GM19438 (cell line): Measurements from ENCODE around the gene GCK.
"Not testable (repeated sequence)": the region's sequence is repeated elsewhere in the genome, so short reads cannot be mapped to it uniquely, and the experiment has no call there.

ENCODE experiments used
- ATAC-seq: cut with Tn5 transposase; IDR thresholded peaks from one replicate; pipeline ENCODE4 v1.9.1; 2021; ENCODE audit warnings: low read depth; ENCODE audit not compliant: unreplicated experiment

Gene GCK

DNA sequence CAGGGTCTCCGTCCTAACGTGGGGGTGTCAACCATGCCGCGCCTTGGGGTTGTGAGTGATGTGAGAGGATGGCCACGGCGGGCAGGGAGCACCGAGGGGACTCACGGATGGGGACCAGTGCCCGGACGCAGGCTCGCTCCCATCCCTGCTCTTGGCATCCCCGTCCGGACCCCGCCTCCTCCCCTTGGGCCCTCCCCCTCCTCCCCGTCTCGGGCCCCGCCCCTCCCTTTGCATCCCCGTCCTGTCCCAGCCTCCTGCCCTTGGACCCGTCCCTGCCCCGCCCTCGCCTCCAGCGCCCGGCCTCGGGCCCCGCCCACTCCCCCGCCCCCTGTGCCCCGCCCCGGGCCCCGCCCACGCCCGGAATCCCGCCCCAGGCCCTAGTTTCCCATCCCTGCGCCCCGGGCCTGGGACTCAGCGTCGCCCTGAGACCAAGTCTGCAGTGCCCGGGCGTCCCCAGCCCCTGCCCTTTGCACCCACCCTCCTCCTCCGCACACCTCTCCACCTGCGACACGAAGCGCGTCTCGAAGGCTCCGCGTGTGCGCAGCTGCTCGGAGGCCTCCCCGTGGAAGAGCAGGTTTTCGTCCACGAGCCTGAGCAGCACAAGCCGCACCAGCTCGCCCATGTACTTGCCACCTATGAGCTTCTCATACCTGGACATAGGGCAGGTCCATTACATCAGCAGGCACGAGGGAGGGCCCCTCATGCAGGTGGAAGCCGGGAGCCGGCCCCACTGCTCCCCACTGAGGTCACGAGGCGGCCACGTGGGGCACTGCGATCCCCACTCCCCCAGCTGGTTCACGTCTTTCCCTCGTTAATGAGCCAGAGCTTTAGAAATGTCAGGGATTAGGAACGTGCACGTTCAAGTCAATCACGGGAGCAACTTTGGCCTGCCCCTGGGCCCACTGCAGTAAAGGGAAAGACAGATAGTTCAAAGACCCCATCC is 43.0 kb downstream of the GCK start:
- ATAC-seq = peak; percentile 60

GRCh38 chr7:44145479-44145968 is 43.7 kb downstream of the GCK start:
- ATAC-seq = peak; percentile 16

DNA sequence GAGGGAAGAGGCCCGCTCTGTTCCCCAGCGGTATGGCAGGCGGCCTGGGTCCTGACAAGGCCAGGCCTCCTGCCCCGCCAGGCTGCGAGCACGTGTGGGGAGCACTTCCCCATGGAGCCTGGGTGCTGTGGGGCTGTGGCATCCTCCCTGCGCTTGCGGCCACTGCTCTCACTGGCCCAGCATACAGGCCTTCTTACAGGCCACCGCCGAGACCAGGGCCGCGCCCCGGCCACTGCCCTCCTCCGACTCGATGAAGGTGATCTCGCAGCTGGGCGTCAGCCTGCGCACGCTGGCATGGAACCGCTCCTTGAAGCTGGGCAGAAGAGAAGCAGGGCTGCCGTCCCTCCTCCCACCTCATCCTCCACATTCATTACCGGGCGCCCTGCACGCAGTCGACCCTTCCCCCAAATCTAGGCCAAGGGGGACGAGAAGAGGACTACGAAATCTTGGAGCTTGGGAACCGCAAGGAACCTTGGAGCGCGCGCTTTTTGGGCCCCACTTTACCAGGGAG is 44.2 kb downstream of the GCK start:
- ATAC-seq = no peak

DNA sequence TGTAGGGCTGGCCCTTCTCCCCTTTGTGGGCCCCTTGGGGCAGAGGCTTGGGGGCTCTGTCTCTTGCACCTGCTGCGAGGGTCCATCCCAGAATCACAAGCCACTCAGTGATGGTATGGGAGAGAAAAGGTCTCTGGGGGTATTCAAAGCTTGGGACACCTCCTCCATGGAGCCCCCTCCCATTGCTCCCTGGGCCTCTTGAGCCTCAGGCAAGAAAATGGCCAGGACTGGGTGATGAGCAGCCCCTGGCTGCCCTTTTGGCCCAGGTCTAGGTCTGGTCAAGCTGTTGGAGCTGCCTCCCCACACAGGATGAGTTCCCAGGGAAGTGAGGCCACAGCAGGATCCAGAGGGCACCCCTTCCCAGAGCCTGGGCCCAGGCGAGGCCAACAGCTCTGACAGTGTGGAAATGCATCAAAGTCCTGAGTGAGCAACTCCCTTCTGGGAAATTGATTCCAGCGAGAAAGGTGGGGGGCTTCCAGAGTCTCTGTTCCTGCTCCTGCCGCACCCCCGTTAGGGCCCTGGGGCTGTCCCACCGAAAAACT is 44.7 kb downstream of the GCK start:
- no peak for ATAC-seq

DNA sequence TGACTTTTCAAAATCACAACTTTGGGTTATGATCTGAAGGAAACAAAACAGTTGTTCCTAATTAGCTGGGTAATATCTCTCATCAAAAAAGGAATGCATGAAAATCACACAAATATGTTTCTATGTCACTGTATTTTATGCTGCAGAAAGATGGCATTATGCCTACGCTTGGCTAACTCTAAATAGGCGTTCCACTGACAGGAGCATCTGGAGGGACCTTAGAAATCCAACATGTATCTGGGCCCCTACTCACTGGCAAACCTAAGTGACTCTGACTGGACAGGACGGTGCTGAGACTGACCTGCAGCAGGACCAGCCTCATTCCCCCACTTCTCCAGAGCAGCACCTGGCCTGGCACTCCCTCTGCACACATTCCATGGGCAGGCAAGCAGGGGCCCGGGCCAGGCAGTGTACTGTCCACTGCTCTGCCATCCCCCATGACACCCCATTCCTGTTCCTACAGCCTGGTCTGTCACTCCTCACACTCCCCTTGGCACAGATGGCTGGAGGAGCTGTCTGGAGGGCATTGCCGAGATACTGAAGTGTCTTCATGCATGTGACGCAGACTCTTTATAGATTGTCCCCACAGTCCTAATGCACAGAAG is 45.5 kb downstream of the GCK start:
- ATAC-seq = no peak

DNA sequence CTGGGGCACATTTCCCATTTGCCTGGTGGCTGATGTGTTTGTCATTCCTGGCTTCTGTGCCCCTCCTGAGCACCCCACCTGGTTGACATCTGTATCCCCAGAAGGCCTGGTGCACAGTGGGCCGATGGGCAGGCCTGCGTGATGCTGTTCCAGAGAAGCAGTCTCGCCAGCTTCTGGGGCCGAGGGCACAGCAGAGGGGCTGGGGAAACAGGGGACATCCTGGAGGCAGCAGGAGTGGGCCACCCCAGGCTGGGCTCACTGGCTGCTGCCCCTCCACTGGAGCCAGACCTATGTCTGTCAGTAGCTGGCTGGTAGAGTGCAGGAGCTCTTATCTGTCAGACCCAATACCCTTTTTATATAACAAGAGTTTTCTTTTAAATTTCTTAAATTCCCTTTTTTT is 47.2 kb downstream of the GCK start:
- ATAC-seq = no peak

- no peak for ATAC-seq
These were observed 47.9 kb downstream of the GCK start, which contains the start of gene MYL7 for GRCh38 chr7:44141221-44141850. Gene MYL7 (minus strand): TSS chr7:44141332. CDS start chr7:44141305, 27 bp downstream.

DNA sequence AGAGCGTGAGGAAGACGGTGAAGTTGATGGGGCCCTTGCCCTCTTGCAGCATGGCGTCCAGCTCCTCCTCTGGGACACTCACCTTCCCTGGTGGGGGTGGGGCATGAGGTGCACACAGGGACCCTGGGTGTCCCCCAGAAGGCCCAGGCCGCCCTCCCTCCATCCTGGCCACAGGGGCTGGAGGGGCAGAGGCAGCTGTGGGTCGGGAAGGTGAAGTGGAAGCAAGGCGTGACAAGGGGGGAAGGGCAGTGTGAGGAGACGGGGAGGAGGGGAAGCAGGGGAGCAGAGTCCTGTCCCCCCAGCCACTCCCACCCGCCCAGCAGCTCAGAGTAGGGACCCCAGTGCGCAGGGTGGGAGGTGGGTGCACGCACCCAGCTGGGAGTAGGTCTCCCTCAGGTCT is 48.9 kb downstream of the GCK start:
- ATAC-seq = no peak

DNA sequence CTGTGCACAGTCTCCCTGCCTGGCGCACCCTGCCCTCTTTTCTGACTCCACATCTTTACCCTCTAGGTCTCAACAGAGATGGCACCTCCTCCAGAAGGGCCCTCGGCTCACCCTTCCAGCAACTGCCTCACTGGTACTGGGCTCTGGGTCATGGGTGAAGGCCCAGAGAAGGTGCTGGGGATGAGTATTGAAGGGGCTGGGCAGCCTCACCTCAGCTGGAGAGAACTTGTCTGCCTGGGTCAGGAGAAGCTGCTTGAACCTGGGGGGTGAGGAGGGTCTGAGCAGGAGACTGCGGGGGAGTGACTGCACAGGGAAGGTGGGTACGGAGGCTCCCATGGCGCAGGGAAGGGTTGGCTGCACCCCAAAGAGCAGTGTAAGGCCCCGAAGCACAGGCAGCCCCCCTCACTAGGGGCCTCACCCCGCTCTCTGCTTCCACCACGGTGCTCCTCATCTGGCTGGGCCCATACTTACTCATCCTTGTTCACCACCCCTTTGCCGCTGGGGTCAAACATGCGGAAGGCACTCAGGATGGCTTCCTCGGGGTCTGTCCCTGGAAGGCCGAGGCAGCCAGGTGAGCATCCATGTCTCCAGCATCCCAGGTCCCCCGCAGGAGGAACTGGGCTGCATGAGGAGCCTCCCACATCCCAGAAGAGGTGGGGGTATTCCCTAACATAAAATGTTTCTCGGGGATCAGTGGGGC is 49.8 kb downstream of the GCK start:
- no peak for ATAC-seq

DNA sequence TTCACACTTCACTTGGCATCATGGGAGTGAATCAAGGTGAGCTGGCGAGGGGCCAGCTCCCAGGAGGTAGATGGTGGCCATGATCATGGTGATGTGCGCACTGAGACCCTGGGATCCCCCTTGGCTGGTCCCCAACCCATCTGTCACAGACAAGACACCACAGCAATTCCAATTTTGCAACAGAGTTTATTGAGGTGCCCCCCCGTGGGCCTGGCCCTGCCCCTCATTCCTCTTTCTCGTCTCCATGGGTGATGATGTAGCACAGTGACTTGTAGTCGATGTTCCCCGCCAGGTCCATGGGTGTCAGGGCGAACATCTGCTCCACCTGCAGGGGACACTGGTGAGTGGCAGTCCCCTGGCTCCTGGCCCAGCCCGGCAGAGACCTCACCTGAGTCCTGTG is 50.5 kb downstream of the GCK start:
- ATAC-seq = no peak

- ATAC-seq = no peak
These were observed 52.5 kb downstream of the GCK start for GRCh38 chr7:44136731-44137130.

GRCh38 chr7:44134943-44135628 is 54.2 kb downstream of the GCK start:
- ATAC-seq = no peak

- ATAC-seq = no peak
These were observed 55.9 kb downstream of the GCK start for GRCh38 chr7:44133295-44133694.

DNA sequence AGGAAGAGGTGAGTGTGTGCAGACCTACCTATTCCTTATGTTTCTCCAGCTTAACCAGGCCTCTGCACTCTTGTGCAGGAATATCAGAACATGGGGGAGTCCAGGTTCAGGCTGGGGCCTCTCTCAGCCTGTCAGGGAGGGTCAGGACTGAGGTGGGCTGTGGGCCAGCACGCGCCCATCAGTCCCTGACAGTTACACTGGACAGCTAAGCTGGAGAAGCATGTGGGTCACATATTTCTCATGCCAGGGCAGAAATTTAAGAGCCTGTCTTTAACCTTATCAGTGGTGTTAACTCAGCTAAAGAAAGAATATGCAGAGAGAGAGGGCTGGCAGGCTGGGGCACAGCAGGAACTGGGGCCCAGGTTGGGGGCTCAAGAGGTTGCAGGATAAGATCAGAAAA is 57.2 kb downstream of the GCK start:
- ATAC-seq = no peak

DNA sequence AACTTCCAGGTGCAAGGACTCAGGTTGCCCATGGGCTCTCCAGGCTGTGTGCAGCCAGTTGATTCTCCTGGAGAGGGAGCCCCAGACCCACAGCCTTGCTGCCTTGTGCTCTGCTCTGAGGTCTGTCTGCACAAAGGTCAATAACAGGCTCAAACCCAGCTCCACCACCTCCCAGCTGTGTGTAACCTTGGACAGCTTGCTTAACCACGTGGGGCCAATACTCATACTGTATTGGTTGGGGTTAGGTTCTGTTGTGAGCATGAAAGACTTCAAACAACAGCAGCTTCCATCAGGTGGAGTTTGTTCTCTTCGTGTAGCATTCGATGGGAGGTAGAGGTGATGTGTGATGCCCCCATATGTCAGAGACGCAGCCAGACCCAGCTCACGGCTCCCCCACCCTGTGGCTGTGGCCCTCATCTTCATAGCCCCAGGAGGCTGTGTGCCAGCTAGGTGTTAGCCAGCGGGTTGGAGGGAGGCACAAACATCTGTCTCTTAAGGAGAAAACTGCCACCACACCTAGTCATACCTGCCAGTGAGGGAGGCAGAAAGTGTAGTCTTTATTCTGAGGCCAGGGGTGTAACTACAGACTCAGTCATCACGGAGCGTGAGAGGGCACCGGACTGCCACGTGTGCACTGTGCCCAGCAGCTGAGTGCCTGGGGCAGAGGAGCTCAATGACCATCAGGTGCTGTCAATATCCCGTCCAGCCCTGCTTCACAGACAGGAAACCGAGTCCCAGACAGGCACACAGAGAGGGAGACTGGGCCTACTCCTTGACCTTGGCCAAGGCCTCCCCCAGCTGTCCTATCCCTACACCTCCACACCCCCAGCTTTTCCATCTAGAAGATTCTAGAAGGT is 57.8 kb downstream of the GCK start:
- no peak for ATAC-seq

DNA sequence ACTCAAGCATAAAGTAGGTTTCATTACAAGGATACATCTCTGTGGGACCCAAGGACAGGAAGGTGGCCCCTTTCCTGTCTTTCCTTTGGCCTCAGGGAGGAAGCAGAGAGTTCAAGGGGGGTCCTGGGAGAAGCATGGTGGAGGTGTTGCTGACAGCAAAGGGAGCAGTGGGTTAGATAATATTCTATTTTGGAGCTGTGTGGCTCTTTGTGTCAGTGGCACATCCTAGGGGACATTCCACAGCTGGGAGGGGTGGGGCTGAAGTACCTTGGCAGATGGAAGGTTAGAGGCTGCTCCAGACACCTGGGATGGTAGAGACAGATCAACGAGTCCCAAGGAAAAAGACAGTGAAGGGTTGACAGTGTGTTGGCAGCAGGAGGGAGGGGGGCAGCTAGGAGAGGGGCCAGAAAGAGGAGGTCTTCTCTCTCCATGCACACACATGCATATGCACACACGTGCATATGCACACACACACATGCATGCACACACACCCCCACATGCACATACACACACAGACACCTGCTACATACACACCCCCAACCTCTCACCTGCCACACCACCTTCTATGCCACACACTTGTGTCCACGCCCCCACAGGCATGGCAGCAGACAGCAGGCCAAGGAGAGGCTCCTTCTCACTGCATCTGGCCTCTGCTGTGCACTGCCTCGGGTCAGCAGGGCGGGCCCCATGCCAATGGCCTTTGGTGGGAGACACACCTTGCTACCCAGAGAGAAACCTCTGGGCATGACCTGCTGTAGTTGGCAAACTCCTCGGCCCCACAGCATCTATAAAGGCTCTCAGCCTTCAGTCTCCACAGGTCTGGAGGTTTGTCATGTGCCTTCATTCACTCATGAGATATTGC is 60.3 kb downstream of the GCK start:
- no peak for ATAC-seq

DNA sequence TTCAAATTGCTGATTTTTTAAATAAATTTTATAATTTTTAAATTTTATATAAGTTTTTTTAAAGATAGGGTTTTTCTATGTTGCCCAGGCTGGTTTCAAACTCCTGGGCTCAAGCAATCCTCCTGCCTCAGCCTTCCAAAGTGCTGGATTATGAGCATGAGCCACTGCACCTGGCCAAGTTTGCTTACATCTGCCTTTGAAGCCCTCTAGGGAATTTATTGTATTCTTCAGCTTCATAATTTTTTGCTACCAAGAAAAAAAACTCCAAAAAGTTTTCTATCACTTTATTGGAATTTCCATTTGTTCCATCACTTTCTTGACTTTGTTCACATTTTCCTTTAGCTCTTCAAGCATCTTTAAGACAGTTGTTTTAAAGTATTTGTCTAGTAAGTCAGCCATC is 62.1 kb downstream of the GCK start:
- ATAC-seq = no peak

- not testable (repeated sequence) for ATAC-seq
These were observed 62.7 kb downstream of the GCK start for GRCh38 chr7:44126574-44126973.
